Esophagus (tissue), 2 donors: Measurements from ENCODE around the gene PSD. TPM values are rescaled to one million over a fixed set of nuclear protein-coding genes. Genes with fewer than 3 reads are reported as not detected.

ENCODE experiments used
- H3K27ac ChIP-seq, 2 donors: one replicate each; pipeline ENCODE4 v1.5.1; 2013; ENCODE audit warnings: low read depth in 2 of 2, mild to moderate bottlenecking in 2 of 2, inconsistent platforms in 1 of 2, low read length in 1 of 2, moderate library complexity in 1 of 2
- H3K27me3 ChIP-seq, 2 donors: one replicate each; pipeline ENCODE4 v1.6.1; 2013; ENCODE audit warnings: low read length in 2 of 2, control low read depth in 1 of 2, mild to moderate bottlenecking in 1 of 2; ENCODE audit not compliant: insufficient read depth in 2 of 2, control insufficient read depth in 1 of 2
- H3K36me3 ChIP-seq, 2 donors: one replicate each; pipeline ENCODE4 v1.6.1; 2013; ENCODE audit warnings: low read length in 1 of 2; ENCODE audit not compliant: control insufficient read depth in 2 of 2, insufficient read depth in 2 of 2
- H3K4me1 ChIP-seq, 2 donors: one replicate each; pipeline ENCODE4 v1.6.1; 2013; ENCODE audit warnings: low read length in 1 of 2; ENCODE audit not compliant: control insufficient read depth in 2 of 2, insufficient read depth in 2 of 2
- H3K4me3 ChIP-seq, 2 donors: one replicate each; pipeline ENCODE4 v1.5.1; 2013; ENCODE audit warnings: low read length in 2 of 2, mild to moderate bottlenecking in 2 of 2, low read depth in 1 of 2, moderate library complexity in 1 of 2
- H3K9me3 ChIP-seq, 2 donors: one replicate each; pipeline ENCODE4 v1.6.1; 2013; ENCODE audit warnings: mild to moderate bottlenecking in 2 of 2, low read depth in 1 of 2, low read length in 1 of 2, moderate library complexity in 1 of 2; ENCODE audit not compliant: control insufficient read depth in 2 of 2, insufficient read depth in 1 of 2
- WGBS, 2 donors: extraction: QIAGEN DNeasy Blood & Tissue Kit; methylation state at CpG; one replicate each; pipeline ENCODE4 v1.1.7; 2013; 5-methylcytosine and 5-hydroxymethylcytosine counted together
- polyA plus RNA-seq, 2 donors: library from polyadenylated mRNA; stranded (reverse); fragments of 200-250 nt; gene quantifications; one replicate each; pipeline ENCODE4 v1.2.3, GENCODE V29; 2013
- donor health status: healthy with polysubstance abuse.
- donor health status: Bipolar disorder and iron deficiency.

Gene PSD
- polyA plus RNA-seq, 2 donors, result 1.1 to 2.1 TPM

GRCh38 chr10:102354451-102354850 lies 64.1 kb downstream of the PSD start:
- 87 to 95% methylated on average over 3 of the region's 3 CpGs for WGBS, 2 donors
- Histone ChIP-seq H3K4me1 (no peaks in the 10 kb centered on the region), H3K4me3 (no peak overlapping the region), H3K27me3 (no peaks in the 10 kb centered on the region), H3K27ac (no peak overlapping the region), H3K9me3 (no peaks in the 10 kb centered on the region), H3K36me3 (peaks cover 15 to 26% of the 10 kb centered on the region in 2 donors)

Other genes with a start within 250 kb of the PSD start
- gene ELOVL3, start 192.5 kb downstream of the PSD start, polyA plus RNA-seq, result under 1 TPM in 1 of 2 donors, not detected in 1; 0.02 TPM
- not detected for gene PITX3, start 177.3 kb downstream of the PSD start, polyA plus RNA-seq
- 10 to 100 TPM; 11.4 to 11.7 TPM for gene GBF1, start 173.3 kb downstream of the PSD start, polyA plus RNA-seq
- 10 to 100 TPM; 11.4 to 22.6 TPM for gene NFKB2, start 23.1 kb downstream of the PSD start, polyA plus RNA-seq
- 10 to 100 TPM in 1 of 2 donors, 1 to 10 TPM in 1; 6.3 to 15.2 TPM for gene FBXL15, start 2.1 kb upstream of the PSD start, polyA plus RNA-seq
- 10 to 100 TPM; 16.3 to 30.3 TPM for gene CUEDC2, start 13.8 kb upstream of the PSD start, polyA plus RNA-seq
- under 1 TPM; 0.37 to 0.65 TPM for gene C10orf95, start 32.8 kb upstream of the PSD start, polyA plus RNA-seq
- 10 to 100 TPM; 56.1 to 60.3 TPM for gene ACTR1A, start 83.9 kb upstream of the PSD start, polyA plus RNA-seq
- 1 to 10 TPM; 2.9 to 6.0 TPM for gene SUFU, start 85.2 kb upstream of the PSD start, polyA plus RNA-seq
- gene TRIM8, start 225.7 kb upstream of the PSD start, polyA plus RNA-seq, result 10 to 100 TPM; 26.4 to 33.3 TPM